ENCODE data around the gene AMER2.
"Not testable (repeated sequence)": the region's sequence is repeated elsewhere in the genome, so short reads cannot be mapped to it uniquely, and the experiment has no call there.

The AMER2 gene

GRCh38 chr13:25181597-25181996, 9.5 kb upstream of the AMER2 start:
- DNase-seq (ENCODE audit: low read depth in 4 of 4, low spot score in 1 of 4) = no peak

- no peak for DNase-seq (ENCODE audit: low read depth in 4 of 4, low spot score in 1 of 4)
Observed at GRCh38 chr13:25180775-25181537, 8.9 kb upstream of the AMER2 start.

- DNase-seq (ENCODE audit: low read depth in 4 of 4, low spot score in 1 of 4) = no peak
Observed at GRCh38 chr13:25179832-25180774, 8.0 kb upstream of the AMER2 start.

DNA sequence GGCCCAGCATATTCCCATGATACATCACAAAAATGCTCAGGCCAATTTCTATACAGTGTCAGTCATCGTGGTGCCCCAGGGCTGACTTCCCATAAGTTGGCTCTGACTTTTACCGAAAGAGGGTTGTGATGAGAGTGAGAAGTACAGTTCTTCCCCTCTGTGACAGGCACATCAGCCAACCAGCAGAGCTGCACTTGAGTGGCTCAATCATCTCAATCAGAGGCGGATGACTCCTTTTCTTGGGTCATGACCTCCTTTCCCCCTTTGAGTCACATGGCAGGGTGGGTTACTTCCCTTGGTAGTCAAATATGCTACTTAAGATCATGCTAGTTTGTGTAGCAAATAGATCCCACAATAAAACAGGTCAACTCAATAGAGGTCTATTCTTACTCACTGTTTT, 6.9 kb upstream of the AMER2 start:
- no peak for DNase-seq (ENCODE audit: low read depth in 4 of 4, low spot score in 1 of 4)

DNA sequence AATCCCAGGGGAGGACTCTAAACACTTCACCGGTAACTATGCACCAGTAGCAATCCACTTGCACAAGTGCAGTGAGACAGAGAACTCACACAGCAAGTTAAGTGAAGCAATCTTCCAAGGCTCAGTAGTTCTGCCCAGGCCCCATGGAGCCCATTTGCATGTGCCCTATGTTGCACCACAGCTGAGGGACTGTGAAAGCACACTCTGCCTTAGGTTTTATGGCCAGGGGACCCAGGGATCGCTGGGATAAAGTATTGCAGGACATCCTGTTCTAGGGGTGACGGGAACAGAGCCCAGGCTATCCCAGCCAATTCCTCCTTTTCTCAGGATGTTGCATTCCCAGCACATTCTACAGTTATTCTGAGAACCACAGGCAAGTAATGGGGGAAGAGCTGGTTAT, 6.0 kb upstream of the AMER2 start:
- DNase-seq (ENCODE audit: low read depth in 4 of 4, low spot score in 1 of 4) = no peak

- DNase-seq (ENCODE audit: low read depth in 4 of 4, low spot score in 1 of 4) = no peak
Observed at GRCh38 chr13:25177636-25178035, 5.5 kb upstream of the AMER2 start.

DNA sequence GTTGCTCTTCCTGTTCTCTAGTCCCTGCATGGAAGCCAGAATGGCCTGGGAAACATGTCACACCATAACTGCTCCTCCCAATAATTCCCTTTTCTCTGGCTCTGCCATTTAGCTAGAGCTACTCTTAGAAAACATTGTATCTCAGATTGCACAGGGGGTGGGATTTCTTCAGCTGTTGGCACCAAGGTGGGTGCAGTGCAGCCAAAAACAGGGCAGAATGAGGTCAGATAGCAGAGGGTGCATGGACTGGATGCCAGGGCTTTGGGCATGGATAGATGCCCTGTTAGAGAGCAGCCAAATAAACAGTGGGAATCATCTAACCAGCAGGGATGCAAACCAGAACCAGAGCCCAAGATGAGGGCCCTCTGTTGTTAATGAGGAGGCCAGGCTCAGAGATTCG, 4.9 kb upstream of the AMER2 start:
- no peak for DNase-seq (ENCODE audit: low read depth in 4 of 4, low spot score in 1 of 4)

GRCh38 chr13:25175431-25175830, 3.3 kb upstream of the AMER2 start:
- no peak for DNase-seq (ENCODE audit: low read depth in 4 of 4, low spot score in 1 of 4)

DNA sequence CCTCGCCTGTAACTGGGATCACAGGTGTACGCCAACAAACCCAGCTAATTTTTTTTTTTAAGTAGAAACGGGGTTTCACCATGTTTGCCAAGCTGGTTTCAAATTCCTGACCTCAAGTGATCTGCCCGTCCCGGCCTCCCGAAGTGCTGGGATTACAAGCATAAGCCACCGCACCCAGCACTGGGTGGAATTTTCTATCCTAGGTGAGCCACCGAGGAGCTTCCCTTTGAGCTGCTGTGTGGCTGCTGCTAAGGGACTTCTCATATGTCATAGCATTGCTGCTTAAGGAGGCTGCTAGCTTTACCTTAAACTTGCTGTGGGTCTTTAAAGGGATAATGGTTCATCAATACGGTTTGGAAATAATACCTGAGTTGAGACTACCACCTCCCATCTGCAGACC, 2.9 kb upstream of the AMER2 start:
- no peak for DNase-seq (ENCODE audit: low read depth in 4 of 4, low spot score in 1 of 4)

DNA sequence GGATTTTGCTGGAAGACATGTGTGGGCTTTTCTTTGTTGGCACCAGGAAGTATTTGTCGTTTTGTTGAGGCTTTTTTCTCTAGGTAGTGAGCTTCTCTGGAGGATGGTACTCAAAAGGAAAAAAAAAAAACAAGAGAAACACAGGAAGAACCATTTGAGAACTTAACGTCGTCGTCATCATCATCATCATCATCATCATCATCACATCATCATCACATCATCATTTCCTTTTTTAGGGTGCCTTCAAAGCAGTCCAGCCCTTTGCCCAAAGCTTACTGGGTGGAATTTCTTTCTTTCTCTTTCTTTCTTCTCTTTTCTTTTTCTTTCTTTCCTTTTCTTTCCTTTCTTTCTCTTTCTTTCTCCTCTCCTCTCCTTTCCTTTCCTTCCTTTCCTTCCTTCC, 2.2 kb upstream of the AMER2 start:
- DNase-seq (ENCODE audit: low read depth in 4 of 4, low spot score in 1 of 4) = no peak

- no peak for DNase-seq (ENCODE audit: low read depth in 4 of 4, low spot score in 1 of 4)
Observed at GRCh38 chr13:25172303-25172630, 179 bp upstream of the AMER2 start.

- no peak for DNase-seq (ENCODE audit: low read depth in 4 of 4, low spot score in 1 of 4)
Observed at GRCh38 chr13:25171170-25171516, 945 bp downstream of the AMER2 start.

DNA sequence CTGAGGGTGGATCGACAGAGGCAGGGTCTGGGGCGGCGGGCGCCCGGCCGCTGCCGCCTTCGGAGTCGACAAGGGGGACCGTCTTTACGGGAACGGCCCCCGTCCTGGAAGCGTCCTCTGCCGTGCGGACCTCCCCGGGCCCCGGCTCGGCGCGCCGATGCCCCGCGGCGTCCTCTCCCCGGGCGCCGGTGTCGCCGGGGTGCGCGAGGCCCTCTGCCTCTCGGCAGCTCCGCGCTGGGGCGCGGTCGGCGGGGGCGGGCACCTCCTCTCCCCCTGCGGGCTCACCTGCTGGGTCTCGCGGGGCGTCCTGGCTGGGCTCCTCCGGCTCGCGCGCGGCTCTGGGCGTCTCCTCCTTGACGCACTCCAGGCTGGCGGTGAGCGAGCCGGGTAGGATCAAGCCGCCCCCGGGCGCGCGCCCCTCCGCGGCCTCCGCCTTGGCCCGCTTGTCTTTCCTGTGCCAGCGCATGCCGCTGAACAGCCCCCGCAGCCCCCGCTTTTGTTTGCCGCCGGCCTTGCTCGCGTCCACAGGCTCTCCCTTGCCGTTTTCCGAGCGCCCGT, 1.5 kb downstream of the AMER2 start:
- DNase-seq (ENCODE audit: low read depth in 4 of 4, low spot score in 1 of 4) = no peak

GRCh38 chr13:25169951-25170553, 2.0 kb downstream of the AMER2 start:
- no peak for DNase-seq (ENCODE audit: low read depth in 4 of 4, low spot score in 1 of 4)

GRCh38 chr13:25169356-25169755, 2.7 kb downstream of the AMER2 start:
- DNase-seq (ENCODE audit: low read depth in 4 of 4, low spot score in 1 of 4) = no peak

DNA sequence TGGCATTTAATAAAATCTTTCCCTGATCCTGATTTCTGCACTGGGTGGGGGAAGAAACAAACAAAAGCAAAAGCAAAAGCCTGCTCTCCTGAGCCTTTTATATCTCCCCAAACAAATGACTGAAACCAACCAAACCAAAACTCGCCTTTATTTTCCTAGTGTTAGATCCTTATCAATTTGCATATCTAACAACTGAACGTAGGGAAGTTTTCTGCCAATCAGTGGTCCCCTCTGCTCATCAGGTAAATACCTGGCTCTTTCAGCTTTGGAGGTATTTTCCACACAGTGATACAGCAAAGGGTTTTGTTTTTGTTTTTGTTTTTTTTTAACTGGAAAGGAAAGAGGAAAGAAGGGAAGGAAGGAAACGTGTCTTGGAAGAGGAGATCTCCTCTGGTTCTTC, 3.3 kb downstream of the AMER2 start:
- DNase-seq (ENCODE audit: low read depth in 4 of 4, low spot score in 1 of 4) = no peak

- no peak for DNase-seq (ENCODE audit: low read depth in 4 of 4, low spot score in 1 of 4)
Observed at GRCh38 chr13:25167382-25168174, 4.5 kb downstream of the AMER2 start.

GRCh38 chr13:25166306-25166705, 5.8 kb downstream of the AMER2 start:
- no peak for DNase-seq (ENCODE audit: low read depth in 4 of 4, low spot score in 1 of 4)

DNA sequence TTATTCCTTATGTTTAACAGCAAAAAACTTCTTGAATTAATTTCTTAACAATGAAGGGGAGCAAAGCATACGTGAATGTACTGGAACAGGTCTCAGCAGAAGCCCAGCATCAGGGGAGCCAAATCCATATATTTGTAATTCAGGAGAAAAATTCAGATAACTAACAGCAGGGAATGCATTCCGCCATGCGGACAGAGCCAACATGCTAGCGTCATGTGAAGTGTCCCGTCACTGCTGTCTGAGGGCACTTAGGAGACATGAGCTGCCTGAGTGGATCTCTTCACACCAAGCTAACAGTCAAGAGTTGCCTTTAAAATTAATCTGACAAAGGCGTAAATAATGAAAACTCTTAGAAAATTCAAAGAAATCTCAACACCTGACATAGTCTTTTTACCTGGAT, 6.4 kb downstream of the AMER2 start:
- no peak for DNase-seq (ENCODE audit: low read depth in 4 of 4, low spot score in 1 of 4)

DNA sequence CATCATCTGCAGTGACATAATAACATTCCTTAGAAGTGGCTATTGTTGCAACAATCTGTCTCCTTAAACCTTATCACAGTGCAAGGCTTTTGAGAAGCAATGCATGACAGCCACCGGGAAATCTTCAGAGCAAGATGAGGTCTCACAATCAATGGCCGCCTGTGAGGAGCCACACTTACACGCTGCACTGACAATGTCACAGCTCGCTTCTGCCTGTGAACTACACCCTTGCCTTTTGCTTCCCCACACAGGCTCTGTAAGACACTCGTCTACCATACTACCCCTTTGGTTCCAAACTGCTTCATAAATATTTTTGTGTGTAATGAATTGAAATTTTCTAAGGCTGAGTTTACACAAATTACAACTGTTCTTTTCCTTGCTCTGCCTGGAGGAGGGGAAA, 6.9 kb downstream of the AMER2 start:
- not testable (repeated sequence) for DNase-seq (ENCODE audit: low read depth in 4 of 4, low spot score in 1 of 4)

GRCh38 chr13:25157681-25158080, 14.4 kb downstream of the AMER2 start:
- DNase-seq (ENCODE audit: low read depth in 4 of 4, low spot score in 1 of 4) = no peak

Data from stimulated activated CD4-positive, alpha-beta T cell treated with anti-CD3 and anti-CD28 coated beads, Interleukin-1b, Interleukin-23, amount 100 ng/mL, for 24 hours (primary cell).